ENCODE measurements around the gene ITGB4. TPM values are rescaled to one million over a fixed set of nuclear protein-coding genes. Genes with fewer than 3 reads are reported as not detected.

ITGB4 gene
- total and polyA plus RNA-seq, 2 experiments from 2014 or later: 6.1 to 9.7 TPM

GRCh38 chr17:75739174-75739573 lies 17.9 kb downstream of the ITGB4 start:
- Histone ChIP-seq H3K79me2 (replicated peaks; ENCODE audit: insufficient read depth) (no peaks in the 10 kb centered on the region), H3F3A (replicated peaks; ENCODE audit: low read depth) (no peaks in the 10 kb centered on the region), H3K4me3 (no peak overlapping the region), H4K20me1 (replicated peaks; ENCODE audit: insufficient read depth) (no peaks in the 10 kb centered on the region), H3K27me3 (ENCODE audit: insufficient read depth) (no peaks in the 10 kb centered on the region), H2AFZ (no peak overlapping the region), H3K36me3 (ENCODE audit: insufficient read depth) (no peaks in the 10 kb centered on the region), H3K27ac (ENCODE audit: low read depth) (no peak overlapping the region), H3K4me2 (no peak overlapping the region), H3K9me2 (ENCODE audit: insufficient read depth) (no peaks in the 10 kb centered on the region), H3K4me1 (ENCODE audit: insufficient read depth) (no peaks in the 10 kb centered on the region)
- Mint-ChIP-seq H3K36me3 (ENCODE audit: low read depth) (no peaks in the 10 kb centered on the region; the same call in 2 of the 3 replicates), H3K27ac (no peak overlapping the region), H3K27me3 (ENCODE audit: insufficient read depth, low read depth, poor library complexity) (peaks cover 6% of the 10 kb centered on the region), H3K9me3 (no peaks in the 10 kb centered on the region), H3K4me3 (no peak overlapping the region), H3K4me1 (0 out of 3 replicates have a peak, but pooled peaks cover 6% of the 10 kb centered on the region)
- TF ChIP-seq POLR2AphosphoS5 (IDR thresholded peaks at IDR 0.05; ENCODE audit: low read depth): no peak
- TF ChIP-seq NANOG (IDR thresholded peaks at IDR 0.05; ENCODE audit: borderline replicate concordance): no peak
- no peak for TF ChIP-seq REST (IDR thresholded peaks at IDR 0.05; ENCODE audit: unreplicated experiment)
- TF ChIP-seq STAT1 (IDR thresholded peaks at IDR 0.05; ENCODE audit: unreplicated experiment): no peak
- no peak for TF ChIP-seq CTCF (conservative IDR thresholded peaks at IDR 0.05; ENCODE audit: low read depth in 2 of 2)
- TF ChIP-seq CREB1 (CRISPR knock-in tag; IDR thresholded peaks at IDR 0.05; ENCODE audit: low read depth): no peak
- no peak for TF ChIP-seq ETS1 (IDR thresholded peaks at IDR 0.05)
- TF ChIP-seq ZNF114 (CRISPR knock-in tag; IDR thresholded peaks at IDR 0.05): no peak
- TF ChIP-seq ZNF462 (CRISPR knock-in tag; IDR thresholded peaks at IDR 0.05): no peak
- no peak for TF ChIP-seq ZNF331 (CRISPR knock-in tag; IDR thresholded peaks at IDR 0.05; ENCODE audit: low read depth)
- no peak for TF ChIP-seq EZH2 (IDR thresholded peaks at IDR 0.05; ENCODE audit: low read depth, unreplicated experiment)
- TF ChIP-seq EZH2phosphoT487 (IDR thresholded peaks at IDR 0.05; ENCODE audit: unreplicated experiment): no peak
- no peak for TF ChIP-seq JUNB (IDR thresholded peaks at IDR 0.05; ENCODE audit: unreplicated experiment)
- no peak for DNase-seq (ENCODE audit: low spot score)
- no peak for ATAC-seq

All from GM23338 (cell line).